IPS DF 6.9 (cell line): Measurements from ENCODE around the gene CD22.
A peak's percentile ranks its signal among the peaks of the same experiment; 100 is the strongest.
"Not testable (repeated sequence)": the region's sequence is repeated elsewhere in the genome, so short reads cannot be mapped to it uniquely, and the experiment has no call there.

Experiments
- DNase-seq: peaks from one replicate; pipeline ENCODE4 v3.0.0-alpha.2; 2013; ENCODE audit warnings: low read depth, low spot score
- H3K27ac ChIP-seq: one replicate; pipeline ENCODE4 v1.5.1; 2013; ENCODE audit warnings: low read length, control low read depth
- H3K27me3 ChIP-seq: 2 replicates; pipeline ENCODE4 v1.6.1; 2013; ENCODE audit warnings: mild to moderate bottlenecking, low read length; ENCODE audit not compliant: control insufficient read depth, insufficient read depth
- H3K36me3 ChIP-seq: 2 replicates; pipeline ENCODE4 v1.6.1; 2013; ENCODE audit warnings: low read length; ENCODE audit not compliant: control insufficient read depth, insufficient read depth
- H3K4me1 ChIP-seq: 2 replicates; pipeline ENCODE4 v1.6.1; 2013; ENCODE audit warnings: low read length; ENCODE audit not compliant: control insufficient read depth, insufficient read depth
- H3K4me3 ChIP-seq: 2 replicates; pipeline ENCODE4 v1.5.1; 2013; ENCODE audit warnings: mild to moderate bottlenecking, low read length
- H3K9me3 ChIP-seq: 2 replicates; pipeline ENCODE4 v1.6.1; 2013; ENCODE audit warnings: low read length, inconsistent platforms; ENCODE audit not compliant: control insufficient read depth, insufficient read depth
- WGBS: extraction: QIAGEN DNeasy Blood & Tissue Kit; methylation state at CpG from one replicate; pipeline ENCODE4 v1.1.7; 2013; ENCODE audit warnings: mixed read lengths, missing lambda C conversion rate; ENCODE audit not compliant: insufficient read length, insufficient coverage; 5-methylcytosine and 5-hydroxymethylcytosine counted together

Gene CD22

DNA sequence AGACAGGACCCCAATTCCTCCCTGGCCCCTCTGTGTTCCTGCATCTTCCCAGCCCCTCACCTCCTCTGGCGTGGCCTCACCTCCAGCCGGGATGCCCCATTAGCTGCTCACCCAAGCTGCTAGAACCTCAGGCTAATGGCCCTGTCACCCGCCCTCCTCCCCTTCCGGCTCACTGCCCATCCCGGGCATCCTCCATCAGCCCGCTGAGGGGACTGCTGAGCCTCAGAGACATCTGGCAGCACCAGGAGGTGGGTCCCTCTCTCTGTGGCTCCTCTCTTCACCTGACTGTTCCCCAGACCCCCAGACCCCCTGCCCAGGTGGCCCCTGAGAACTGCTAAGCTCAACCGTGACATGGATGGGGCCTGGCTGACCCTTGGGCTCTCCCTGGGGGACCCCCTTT, 21.6 kb downstream of the CD22 start:
- Histone ChIP-seq H3K4me3 (no peak overlapping the region), H3K27me3 (no peaks in the 10 kb centered on the region)
- WGBS, result no CpG with 5 or more reads among the region's 7 CpGs

DNA sequence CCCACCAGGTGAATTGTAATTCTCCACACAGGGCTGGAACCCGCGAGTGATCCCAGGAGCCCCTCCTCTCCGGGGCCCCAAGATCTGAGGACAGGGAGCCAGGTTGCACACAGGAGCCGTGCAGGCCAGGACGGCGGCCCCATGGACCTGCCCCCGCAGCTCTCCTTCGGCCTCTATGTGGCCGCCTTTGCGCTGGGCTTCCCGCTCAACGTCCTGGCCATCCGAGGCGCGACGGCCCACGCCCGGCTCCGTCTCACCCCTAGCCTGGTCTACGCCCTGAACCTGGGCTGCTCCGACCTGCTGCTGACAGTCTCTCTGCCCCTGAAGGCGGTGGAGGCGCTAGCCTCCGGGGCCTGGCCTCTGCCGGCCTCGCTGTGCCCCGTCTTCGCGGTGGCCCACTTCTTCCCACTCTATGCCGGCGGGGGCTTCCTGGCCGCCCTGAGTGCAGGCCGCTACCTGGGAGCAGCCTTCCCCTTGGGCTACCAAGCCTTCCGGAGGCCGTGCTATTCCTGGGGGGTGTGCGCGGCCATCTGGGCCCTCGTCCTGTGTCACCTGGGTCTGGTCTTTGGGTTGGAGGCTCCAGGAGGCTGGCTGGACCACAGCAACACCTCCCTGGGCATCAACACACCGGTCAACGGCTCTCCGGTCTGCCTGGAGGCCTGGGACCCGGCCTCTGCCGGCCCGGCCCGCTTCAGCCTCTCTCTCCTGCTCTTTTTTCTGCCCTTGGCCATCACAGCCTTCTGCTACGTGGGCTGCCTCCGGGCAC, 22.6 kb downstream of the CD22 start:
- Histone ChIP-seq H3K9me3 (no peaks in the 10 kb centered on the region), H3K27me3 (no peaks in the 10 kb centered on the region), H3K4me3 (no peak overlapping the region), H3K36me3 (no peaks in the 10 kb centered on the region), H3K4me1 (peaks cover 6% of the 10 kb centered on the region), H3K27ac (no peak overlapping the region)
- WGBS, result no CpG with 5 or more reads among the region's 47 CpGs
- no peak for DNase-seq

More for the DNA sequence above, 21.6 kb downstream of the CD22 start:
- DNase-seq, result no peak
- Histone ChIP-seq H3K9me3 (no peaks in the 10 kb centered on the region), H3K27ac (no peak overlapping the region), H3K36me3 (no peaks in the 10 kb centered on the region), H3K4me1 (peaks cover 6% of the 10 kb centered on the region)

DNA sequence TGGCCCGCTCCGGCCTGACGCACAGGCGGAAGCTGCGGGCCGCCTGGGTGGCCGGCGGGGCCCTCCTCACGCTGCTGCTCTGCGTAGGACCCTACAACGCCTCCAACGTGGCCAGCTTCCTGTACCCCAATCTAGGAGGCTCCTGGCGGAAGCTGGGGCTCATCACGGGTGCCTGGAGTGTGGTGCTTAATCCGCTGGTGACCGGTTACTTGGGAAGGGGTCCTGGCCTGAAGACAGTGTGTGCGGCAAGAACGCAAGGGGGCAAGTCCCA, 23.1 kb downstream of the CD22 start:
- Histone ChIP-seq H3K4me1 (peaks cover 6% of the 10 kb centered on the region), H3K27ac (no peak overlapping the region), H3K27me3 (no peaks in the 10 kb centered on the region), H3K4me3 (no peak overlapping the region), H3K9me3 (no peaks in the 10 kb centered on the region), H3K36me3 (no peaks in the 10 kb centered on the region)
- no CpG with 5 or more reads among the region's 18 CpGs for WGBS
- DNase-seq, result no peak

DNA sequence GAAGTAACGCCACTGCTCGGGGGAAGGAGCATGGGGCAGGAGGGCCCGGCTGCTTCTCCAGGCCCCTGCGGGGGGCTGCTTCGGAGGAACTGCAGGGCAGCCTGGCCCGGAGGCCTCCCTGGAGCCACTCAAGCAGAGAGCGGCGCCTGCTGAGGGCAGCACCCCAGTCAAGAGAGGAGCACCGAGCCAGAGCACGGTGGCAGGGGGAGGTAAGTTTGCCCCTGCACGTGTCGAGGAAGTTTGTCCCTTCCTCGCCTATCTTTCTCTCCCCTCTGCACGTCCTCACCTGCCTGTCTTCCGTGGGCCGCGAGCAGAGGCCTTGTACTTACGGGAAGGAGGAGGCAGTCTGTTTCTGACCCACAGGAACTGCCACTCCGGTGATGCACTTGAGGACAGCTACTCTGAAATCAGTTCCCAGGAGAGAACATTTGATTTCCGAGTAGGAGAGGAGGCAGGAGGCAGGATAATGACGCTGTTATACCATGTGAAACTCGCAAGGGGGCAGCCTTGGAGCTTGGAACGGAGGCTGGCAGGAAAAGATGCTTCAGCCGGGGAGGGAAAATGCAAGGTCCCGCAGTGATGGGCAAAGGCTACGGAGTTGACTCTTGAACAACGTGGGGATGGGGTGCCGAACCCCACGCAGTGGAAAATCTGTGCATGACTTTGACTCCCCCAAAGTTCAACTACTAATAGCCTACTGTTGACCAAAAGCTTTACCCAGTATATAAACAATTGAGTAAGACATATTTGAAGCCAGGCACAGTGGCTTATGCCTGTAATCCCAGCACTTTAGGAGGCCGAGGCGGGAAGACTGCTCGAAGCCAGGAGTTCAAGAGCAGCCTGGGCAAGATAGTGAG, 23.7 kb downstream of the CD22 start:
- Histone ChIP-seq H3K9me3 (no peaks in the 10 kb centered on the region), H3K27me3 (no peaks in the 10 kb centered on the region), H3K4me3 (no peak overlapping the region), H3K36me3 (no peaks in the 10 kb centered on the region), H3K4me1 (peaks cover 6% of the 10 kb centered on the region), H3K27ac (no peak overlapping the region)
- DNase-seq, result peak; percentile 76
- WGBS, result no CpG with 5 or more reads among the region's 32 CpGs

DNA sequence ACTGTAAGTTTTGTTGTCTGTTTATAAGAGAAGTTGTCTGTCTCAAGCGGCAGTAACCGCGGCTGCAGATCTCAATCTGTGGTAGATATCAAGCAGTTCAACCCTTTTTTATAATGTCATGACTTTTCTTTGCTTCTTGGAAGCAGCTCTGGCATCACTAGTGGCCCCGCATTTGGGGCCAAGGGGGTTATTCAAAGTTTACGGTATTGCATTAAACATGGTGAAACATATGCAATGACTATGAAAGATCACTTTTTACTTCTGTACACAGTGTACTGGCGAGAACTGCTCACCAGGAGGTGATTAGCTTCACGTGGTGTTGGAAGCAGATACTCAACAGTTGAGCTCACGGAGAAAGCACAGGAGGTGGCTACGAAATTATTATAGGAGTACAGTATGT, 24.6 kb downstream of the CD22 start:
- Histone ChIP-seq H3K4me3 (no peak overlapping the region), H3K4me1 (peaks cover 6% of the 10 kb centered on the region), H3K9me3 (no peaks in the 10 kb centered on the region), H3K36me3 (no peaks in the 10 kb centered on the region), H3K27ac (no peak overlapping the region), H3K27me3 (no peaks in the 10 kb centered on the region)
- WGBS, result no CpG with 5 or more reads among the region's 9 CpGs
- DNase-seq, result no peak

DNA sequence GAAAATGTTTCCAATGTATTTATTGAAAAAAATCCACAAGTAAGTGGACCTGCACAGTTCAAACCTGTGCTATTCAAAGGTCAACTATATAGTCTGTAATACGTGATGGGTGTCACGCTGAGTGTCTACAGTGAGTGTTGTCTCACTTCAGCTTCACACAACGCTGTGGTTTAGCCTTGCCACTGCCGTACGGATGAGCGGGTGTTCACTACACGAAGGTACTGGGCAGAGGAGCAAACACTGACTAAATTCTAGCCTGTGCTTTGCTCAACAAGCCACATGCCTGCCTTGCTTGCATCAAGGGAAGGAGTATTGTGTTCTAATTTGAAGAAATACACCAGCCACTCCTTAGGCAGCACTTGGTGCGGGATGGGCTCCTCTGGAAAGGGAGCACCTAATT, 25.9 kb downstream of the CD22 start:
- DNase-seq, result no peak
- H3K4me1 ChIP-seq, result peaks cover 2% of the 10 kb centered on the region; the same call in 1 of the 2 replicates
- H3K27me3 ChIP-seq, result no peaks in the 10 kb centered on the region
- H3K9me3 ChIP-seq, result no peaks in the 10 kb centered on the region
- no CpG with 5 or more reads among the region's 8 CpGs for WGBS
- H3K27ac ChIP-seq, result no peak overlapping the region
- no peak overlapping the region for H3K4me3 ChIP-seq
- H3K36me3 ChIP-seq, result no peaks in the 10 kb centered on the region

DNA sequence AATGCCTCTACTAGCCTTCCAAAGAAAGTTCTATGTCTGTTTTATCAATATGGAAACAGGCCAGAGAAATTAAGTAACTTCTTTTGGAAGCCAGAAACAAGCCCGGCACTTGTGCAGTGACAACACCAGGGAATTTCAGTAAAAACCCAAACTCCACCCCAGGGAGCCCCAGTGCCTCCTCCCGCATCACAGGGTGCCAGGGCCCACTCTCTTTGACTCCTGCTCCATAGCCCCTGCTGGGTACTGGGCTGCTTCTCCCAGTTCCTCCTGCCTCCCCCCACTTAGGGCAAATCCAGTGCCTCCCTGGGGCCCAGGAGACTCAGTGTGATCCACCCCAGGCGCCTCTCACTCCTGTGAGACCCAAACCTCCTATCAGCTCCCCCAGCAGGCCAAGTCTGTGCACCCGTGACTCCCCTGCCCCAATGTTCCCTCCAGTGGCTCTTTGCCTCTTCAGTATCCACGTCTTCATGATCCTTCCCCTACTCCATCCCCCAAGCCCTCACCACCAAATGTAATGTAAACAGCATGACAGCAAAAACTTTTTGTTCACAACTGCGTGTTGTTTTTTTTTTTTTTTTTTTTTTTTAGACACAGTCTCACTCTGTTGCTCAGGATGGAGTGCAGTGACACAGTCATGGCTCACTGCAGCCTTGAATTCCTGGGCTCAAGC, 26.9 kb downstream of the CD22 start:
- Histone ChIP-seq H3K4me3 (no peak overlapping the region), H3K27me3 (no peaks in the 10 kb centered on the region), H3K4me1 (peaks cover 2% of the 10 kb centered on the region; the same call in 1 of the 2 replicates), H3K27ac (no peak overlapping the region), H3K36me3 (no peaks in the 10 kb centered on the region), H3K9me3 (no peaks in the 10 kb centered on the region)
- DNase-seq, result no peak
- no CpG with 5 or more reads among the region's 6 CpGs for WGBS

DNA sequence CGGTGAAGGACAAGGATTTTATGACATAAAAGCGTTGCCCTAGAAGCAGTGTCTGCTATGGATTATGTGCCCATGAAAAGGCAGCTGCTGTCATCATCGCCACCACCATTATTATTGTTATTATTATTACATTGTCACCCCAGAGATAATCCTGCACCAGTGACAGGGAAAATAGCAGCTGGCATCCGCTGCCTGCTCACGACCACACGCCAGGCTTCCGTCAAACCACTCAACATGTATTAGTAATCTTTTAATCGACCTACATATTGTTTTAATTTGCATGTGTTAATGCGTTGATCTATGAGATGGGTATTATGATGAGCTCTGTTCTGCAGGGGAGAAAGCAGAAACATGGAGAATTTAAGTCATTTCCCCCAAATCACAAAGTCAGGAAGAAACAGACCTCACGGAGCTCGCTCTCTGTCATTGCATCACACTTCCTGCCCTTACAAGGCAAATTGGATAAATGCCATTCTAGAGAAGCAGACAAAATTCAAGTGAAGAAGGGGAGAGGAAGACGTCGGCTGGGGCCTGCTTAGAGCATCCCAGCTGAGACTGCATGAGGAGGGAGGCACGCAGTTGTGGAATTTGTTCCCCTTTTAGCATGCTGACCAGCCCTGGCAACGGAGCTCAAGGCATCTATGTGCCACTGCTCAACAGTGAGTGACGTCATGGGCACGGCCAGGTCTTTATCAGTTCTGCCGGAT, 29.0 kb downstream of the CD22 start, which contains the start of gene FFAR3:
FFAR3 (plus strand) TSS at position 594 of the 707 bp plus-strand sequence. CDS start 431 bp downstream, outside the sequence.
- Histone ChIP-seq H3K27me3 (no peaks in the 10 kb centered on the region), H3K4me1 (no peaks in the 10 kb centered on the region), H3K27ac (no peak within 1 kb of the TSS), H3K4me3 (no peak within 1 kb of the TSS), H3K9me3 (no peaks in the 10 kb centered on the region), H3K36me3 (no peaks in the 10 kb centered on the region)
- DNase-seq, result no peak
- WGBS, result no CpG with 5 or more reads among the region's 18 CpGs

DNA sequence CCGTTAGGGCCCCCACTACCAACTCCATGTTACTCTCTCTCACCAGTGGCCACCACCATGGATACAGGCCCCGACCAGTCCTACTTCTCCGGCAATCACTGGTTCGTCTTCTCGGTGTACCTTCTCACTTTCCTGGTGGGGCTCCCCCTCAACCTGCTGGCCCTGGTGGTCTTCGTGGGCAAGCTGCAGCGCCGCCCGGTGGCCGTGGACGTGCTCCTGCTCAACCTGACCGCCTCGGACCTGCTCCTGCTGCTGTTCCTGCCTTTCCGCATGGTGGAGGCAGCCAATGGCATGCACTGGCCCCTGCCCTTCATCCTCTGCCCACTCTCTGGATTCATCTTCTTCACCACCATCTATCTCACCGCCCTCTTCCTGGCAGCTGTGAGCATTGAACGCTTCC, 29.8 kb downstream of the CD22 start:
- not testable (repeated sequence) for H3K27ac ChIP-seq, H3K9me3 ChIP-seq, H3K36me3 ChIP-seq, H3K4me1 ChIP-seq, H3K27me3 ChIP-seq, DNase-seq, H3K4me3 ChIP-seq
- no CpG with 5 or more reads among the region's 16 CpGs for WGBS

DNA sequence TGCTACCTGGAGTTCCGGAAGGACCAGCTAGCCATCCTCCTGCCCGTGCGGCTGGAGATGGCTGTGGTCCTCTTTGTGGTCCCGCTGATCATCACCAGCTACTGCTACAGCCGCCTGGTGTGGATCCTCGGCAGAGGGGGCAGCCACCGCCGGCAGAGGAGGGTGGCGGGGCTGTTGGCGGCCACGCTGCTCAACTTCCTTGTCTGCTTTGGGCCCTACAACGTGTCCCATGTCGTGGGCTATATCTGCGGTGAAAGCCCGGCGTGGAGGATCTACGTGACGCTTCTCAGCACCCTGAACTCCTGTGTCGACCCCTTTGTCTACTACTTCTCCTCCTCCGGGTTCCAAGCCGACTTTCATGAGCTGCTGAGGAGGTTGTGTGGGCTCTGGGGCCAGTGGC, 30.4 kb downstream of the CD22 start:
- DNase-seq, H3K4me3 ChIP-seq, H3K9me3 ChIP-seq, H3K27ac ChIP-seq, H3K27me3 ChIP-seq, H3K4me1 ChIP-seq, H3K36me3 ChIP-seq: not testable (repeated sequence)
- no CpG with 5 or more reads among the region's 21 CpGs for WGBS
